PC-9 (cell line): ENCODE results near the gene SPRY4.

ENCODE experiments used
- EZH2 ChIP-seq: fragments of 200-600 bp; sonication (generic); IDR thresholded peaks from 2 replicates; pipeline ENCODE4 v1.8.0; 2017; ENCODE audit warnings: antibody characterized with exemption, low read depth
- TF ChIP-seq, protein P1 (sequence below): fragments of 200-600 bp; sonication (generic); conservative IDR thresholded peaks from 2 replicates; pipeline ENCODE4 v1.6.1; 2017; ENCODE audit warnings: mixed run types, antibody characterized with exemption, mild to moderate bottlenecking, moderate library complexity

GRCh38 chr5:142278627-142279026 is 46.2 kb downstream of the SPRY4 start:
- TF ChIP-seq, protein P1, sequence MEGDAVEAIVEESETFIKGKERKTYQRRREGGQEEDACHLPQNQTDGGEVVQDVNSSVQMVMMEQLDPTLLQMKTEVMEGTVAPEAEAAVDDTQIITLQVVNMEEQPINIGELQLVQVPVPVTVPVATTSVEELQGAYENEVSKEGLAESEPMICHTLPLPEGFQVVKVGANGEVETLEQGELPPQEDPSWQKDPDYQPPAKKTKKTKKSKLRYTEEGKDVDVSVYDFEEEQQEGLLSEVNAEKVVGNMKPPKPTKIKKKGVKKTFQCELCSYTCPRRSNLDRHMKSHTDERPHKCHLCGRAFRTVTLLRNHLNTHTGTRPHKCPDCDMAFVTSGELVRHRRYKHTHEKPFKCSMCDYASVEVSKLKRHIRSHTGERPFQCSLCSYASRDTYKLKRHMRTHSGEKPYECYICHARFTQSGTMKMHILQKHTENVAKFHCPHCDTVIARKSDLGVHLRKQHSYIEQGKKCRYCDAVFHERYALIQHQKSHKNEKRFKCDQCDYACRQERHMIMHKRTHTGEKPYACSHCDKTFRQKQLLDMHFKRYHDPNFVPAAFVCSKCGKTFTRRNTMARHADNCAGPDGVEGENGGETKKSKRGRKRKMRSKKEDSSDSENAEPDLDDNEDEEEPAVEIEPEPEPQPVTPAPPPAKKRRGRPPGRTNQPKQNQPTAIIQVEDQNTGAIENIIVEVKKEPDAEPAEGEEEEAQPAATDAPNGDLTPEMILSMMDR = no peak
- no peak for TF ChIP-seq EZH2
